GM12874 (cell line): ENCODE results near the gene RSL1D1.

Experiments used
- TF ChIP-seq, protein P1 (sequence below): IDR thresholded peaks from 2 replicates; pipeline ENCODE4 v1.5.1; 2011; ENCODE audit warnings: low read depth, mild to moderate bottlenecking, control low read depth, low read length, moderate library complexity; ENCODE audit not compliant: insufficient read depth

Gene RSL1D1

DNA sequence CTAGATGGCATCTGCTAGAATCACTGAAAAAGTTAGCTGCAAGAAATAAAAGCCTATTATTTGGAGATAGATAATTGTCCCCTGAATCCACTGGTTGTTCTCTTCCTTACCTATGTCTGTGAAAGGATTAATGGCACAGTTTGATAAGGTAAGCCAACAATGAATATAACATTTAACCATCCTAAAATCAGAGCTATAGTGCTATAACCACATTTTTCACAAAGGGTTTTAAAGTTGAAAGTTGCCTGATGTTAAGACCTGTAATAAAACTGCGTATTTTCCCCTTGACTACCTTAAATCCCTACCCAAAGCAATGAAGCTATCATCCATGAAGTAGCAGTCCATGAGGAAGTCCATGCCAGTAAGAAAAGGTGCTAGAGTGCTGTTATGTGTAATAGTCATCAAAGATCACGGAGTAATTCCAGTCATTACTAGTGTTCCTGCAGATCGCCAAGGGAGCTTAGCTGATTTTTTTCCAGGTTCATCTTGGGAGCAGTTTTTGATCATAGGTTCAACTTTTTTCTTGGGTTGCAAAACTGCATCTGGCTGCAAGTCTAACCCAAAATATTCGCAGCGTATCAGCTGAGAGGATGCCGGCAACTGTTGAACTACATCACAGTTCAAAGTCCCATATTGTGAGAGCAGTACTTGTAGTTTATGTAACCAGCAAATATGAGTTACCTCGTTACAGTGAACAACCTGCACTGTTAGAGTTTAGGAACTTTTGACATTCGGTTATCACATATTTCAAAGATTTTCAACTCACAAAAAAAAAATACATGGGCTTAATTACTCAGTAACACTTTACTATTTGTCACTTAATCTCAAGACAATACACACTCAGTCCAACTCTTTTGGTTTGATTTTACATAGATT is 18.2 kb upstream of the RSL1D1 start:
- TF ChIP-seq, protein P1, sequence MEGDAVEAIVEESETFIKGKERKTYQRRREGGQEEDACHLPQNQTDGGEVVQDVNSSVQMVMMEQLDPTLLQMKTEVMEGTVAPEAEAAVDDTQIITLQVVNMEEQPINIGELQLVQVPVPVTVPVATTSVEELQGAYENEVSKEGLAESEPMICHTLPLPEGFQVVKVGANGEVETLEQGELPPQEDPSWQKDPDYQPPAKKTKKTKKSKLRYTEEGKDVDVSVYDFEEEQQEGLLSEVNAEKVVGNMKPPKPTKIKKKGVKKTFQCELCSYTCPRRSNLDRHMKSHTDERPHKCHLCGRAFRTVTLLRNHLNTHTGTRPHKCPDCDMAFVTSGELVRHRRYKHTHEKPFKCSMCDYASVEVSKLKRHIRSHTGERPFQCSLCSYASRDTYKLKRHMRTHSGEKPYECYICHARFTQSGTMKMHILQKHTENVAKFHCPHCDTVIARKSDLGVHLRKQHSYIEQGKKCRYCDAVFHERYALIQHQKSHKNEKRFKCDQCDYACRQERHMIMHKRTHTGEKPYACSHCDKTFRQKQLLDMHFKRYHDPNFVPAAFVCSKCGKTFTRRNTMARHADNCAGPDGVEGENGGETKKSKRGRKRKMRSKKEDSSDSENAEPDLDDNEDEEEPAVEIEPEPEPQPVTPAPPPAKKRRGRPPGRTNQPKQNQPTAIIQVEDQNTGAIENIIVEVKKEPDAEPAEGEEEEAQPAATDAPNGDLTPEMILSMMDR, result no peak

- TF ChIP-seq, protein P1, result no peak
Measured at GRCh38 chr16:11868412-11868980, 17.2 kb upstream of the RSL1D1 start.

DNA sequence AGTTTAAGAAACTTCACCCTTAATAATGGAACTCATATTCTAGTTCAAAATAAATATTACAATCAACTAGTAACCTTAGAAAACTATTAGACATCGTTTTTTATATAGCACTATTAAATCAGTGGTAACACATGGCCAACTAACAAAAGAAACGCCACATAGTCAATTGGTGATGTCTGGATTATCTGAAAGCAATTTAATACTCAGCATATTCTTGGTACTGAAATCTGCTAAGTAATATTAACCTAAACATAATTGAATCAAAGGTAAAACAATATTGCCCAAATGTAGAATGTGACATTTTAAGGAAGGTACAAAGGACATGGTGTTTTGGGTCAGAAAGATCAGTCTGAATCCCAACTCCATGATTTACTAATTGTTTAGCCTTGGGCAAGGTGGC is 11.1 kb upstream of the RSL1D1 start:
- TF ChIP-seq, protein P1, result no peak

DNA sequence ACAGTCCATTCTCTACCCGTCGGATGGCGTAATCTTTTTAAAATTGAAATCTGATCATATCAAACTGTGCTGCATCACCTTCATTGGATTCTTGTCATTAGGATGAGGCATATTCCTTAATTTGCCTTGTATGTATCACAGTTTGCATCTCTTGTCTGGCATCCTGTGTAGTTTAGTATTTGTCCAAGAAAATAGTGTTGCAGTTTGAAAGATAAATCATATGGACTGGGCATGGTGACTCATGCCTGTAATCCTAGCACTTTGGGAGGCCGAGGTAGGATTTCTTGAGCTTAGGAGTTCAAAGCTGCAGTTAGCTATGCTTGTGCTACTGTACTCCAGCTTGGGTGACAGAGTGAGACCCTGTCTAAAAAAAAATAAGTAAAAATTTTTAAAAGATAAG is 5.8 kb upstream of the RSL1D1 start:
- TF ChIP-seq, protein P1, result no peak

- TF ChIP-seq, protein P1, result no peak
Measured at GRCh38 chr16:11852092-11852809, 909 bp upstream of the RSL1D1 start.

- TF ChIP-seq, protein P1, result no peak
Measured at GRCh38 chr16:11848842-11849241, 2.5 kb downstream of the RSL1D1 start.

- TF ChIP-seq, protein P1, result no peak
Measured at GRCh38 chr16:11844499-11844898, 6.8 kb downstream of the RSL1D1 start.
